IMR-90 (cell line): Measurements from ENCODE around the gene OPCML. TPM values are rescaled to one million over a fixed set of nuclear protein-coding genes. Genes with fewer than 3 reads are reported as not detected.

Experiments used
- ATAC-seq: fragments of 200-7000 bp; cut with Tn5 transposase; 2 replicates; pipeline ENCODE4 v1.9.1; 2020; ENCODE audit warnings: low read depth, mild to moderate bottlenecking, moderate library complexity
- BruUV-seq: library from RNA; stranded (reverse); fragments of 400-500 nt; replicated peaks from 2 replicates; lab custom pipeline; 2021; lab: Mats Ljungman, UMichigan
- CTCF ChIA-PET: fragments of 300-600 bp; formaldehyde crosslinking; extraction: SDS; loops from one replicate; lab custom pipeline; 2021; ENCODE audit warnings: antibody characterized with exemption; lab: Yijun Ruan, JAX
- POLR2A ChIA-PET: fragments of 300-600 bp; sonication (Branson Sonifier 250); formaldehyde crosslinking; loops from one replicate; lab custom pipeline; 2022; ENCODE audit warnings: antibody characterized with exemption; ENCODE audit not compliant: unreplicated experiment; lab: Charles Lee
- DNase-seq: peaks from one replicate; pipeline ENCODE4 v3.0.0; 2013
- H2AFZ ChIP-seq: replicated peaks from 2 replicates; pipeline ENCODE3; 2013; ENCODE audit warnings: low read length, mild to moderate bottlenecking; ENCODE audit not compliant: poor library complexity
- H2AK5ac ChIP-seq: 2 replicates; pipeline ENCODE4 v1.6.1; 2013; ENCODE audit warnings: low read depth, low read length, inconsistent platforms
- H2AK9ac ChIP-seq: replicated peaks from 2 replicates; pipeline ENCODE3; 2013; ENCODE audit warnings: mild to moderate bottlenecking, low read depth, low read length, moderate library complexity; ENCODE audit not compliant: poor library complexity
- H2BK120ac ChIP-seq: 2 replicates; pipeline ENCODE4 v1.6.1; 2013; ENCODE audit warnings: low read depth, low read length, inconsistent platforms
- H2BK15ac ChIP-seq: 3 replicates; pipeline ENCODE4 v1.6.1; 2013; ENCODE audit warnings: low read depth, low read length, inconsistent platforms
- H2BK20ac ChIP-seq: 2 replicates; pipeline ENCODE4 v1.6.1; 2013; ENCODE audit warnings: low read depth, mild to moderate bottlenecking, inconsistent platforms, low read length, moderate library complexity
- H2BK5ac ChIP-seq: 2 replicates; pipeline ENCODE4 v1.6.1; 2013; ENCODE audit warnings: mild to moderate bottlenecking, low read depth, low read length, inconsistent platforms; ENCODE audit not compliant: poor library complexity, severe bottlenecking
- H3K14ac ChIP-seq: replicated peaks from 2 replicates; pipeline ENCODE4 v1.6.1; 2013; ENCODE audit warnings: low read depth, low read length, inconsistent platforms
- H3K18ac ChIP-seq: 2 replicates; pipeline ENCODE4 v1.6.1; 2013; ENCODE audit warnings: low read depth, low read length, control low read depth
- H3K23ac ChIP-seq: 2 replicates; pipeline ENCODE4 v1.6.1; 2013; ENCODE audit warnings: low read depth, low read length, inconsistent platforms
- H3K27ac ChIP-seq: 2 replicates; pipeline ENCODE4 v1.5.1; 2013; ENCODE audit warnings: mild to moderate bottlenecking, control low read depth, low read length; ENCODE audit not compliant: insufficient read depth
- H3K27me3 ChIP-seq: 2 replicates; pipeline ENCODE4 v1.6.1; 2013; ENCODE audit warnings: low read length; ENCODE audit not compliant: control insufficient read depth, insufficient read depth
- H3K36me3 ChIP-seq: 2 replicates; pipeline ENCODE4 v1.6.1; 2013; ENCODE audit warnings: low read length, mixed read lengths; ENCODE audit not compliant: control insufficient read depth, insufficient read depth
- H3K4ac ChIP-seq: 2 replicates; pipeline ENCODE4 v1.6.1; 2013; ENCODE audit warnings: low read depth, low read length, inconsistent platforms
- H3K4me1 ChIP-seq: 2 replicates; pipeline ENCODE4 v1.6.1; 2013; ENCODE audit warnings: low read length, mixed read lengths; ENCODE audit not compliant: control insufficient read depth, insufficient read depth
- H3K4me2 ChIP-seq: 2 replicates; pipeline ENCODE4 v1.6.1; 2013; ENCODE audit warnings: low read depth, mild to moderate bottlenecking, control low read depth, low read length, moderate library complexity
- H3K4me3 ChIP-seq: 2 replicates; pipeline ENCODE4 v1.5.1; 2013; ENCODE audit warnings: low read depth, mild to moderate bottlenecking, control low read depth, low read length, moderate library complexity; ENCODE audit not compliant: insufficient read depth
- H3K56ac ChIP-seq: 2 replicates; pipeline ENCODE4 v1.6.1; 2013; ENCODE audit warnings: low read length, inconsistent platforms; ENCODE audit not compliant: insufficient read depth; ENCODE audit errors: extremely low read depth
- H3K79me1 ChIP-seq, 2 experiments: 2 replicates each; pipeline ENCODE4 v1.6.1; 2013; ENCODE audit warnings: low read length in 2 of 2, inconsistent platforms in 1 of 2, low read depth in 1 of 2
- H3K9ac ChIP-seq: 2 replicates; pipeline ENCODE4 v1.6.1; 2013; ENCODE audit warnings: low read depth, low read length, control low read depth
- H3K9me1 ChIP-seq: 2 replicates; pipeline ENCODE4 v1.6.1; 2013; ENCODE audit warnings: low read length, inconsistent platforms; ENCODE audit not compliant: insufficient read depth
- H3K9me3 ChIP-seq: 2 replicates; pipeline ENCODE4 v1.6.1; 2013; ENCODE audit warnings: low read length; ENCODE audit not compliant: control insufficient read depth, insufficient read depth
- H4K20me1 ChIP-seq: 2 replicates; pipeline ENCODE4 v1.6.1; 2013; ENCODE audit warnings: low read length, inconsistent platforms; ENCODE audit not compliant: insufficient read depth
- H4K5ac ChIP-seq: 2 replicates; pipeline ENCODE4 v1.6.1; 2013; ENCODE audit warnings: mild to moderate bottlenecking, low read depth, low read length, control low read depth
- H4K8ac ChIP-seq, 2 experiments: 2 replicates each; pipeline ENCODE4 v1.6.1; 2013; ENCODE audit warnings: low read depth in 2 of 2, low read length in 2 of 2, control low read depth in 1 of 2, inconsistent platforms in 1 of 2
- H4K91ac ChIP-seq: 2 replicates; pipeline ENCODE4 v1.6.1; 2013; ENCODE audit warnings: low read depth, low read length, inconsistent platforms; ENCODE audit not compliant: insufficient read depth
- CHD1 ChIP-seq: IDR thresholded peaks from 2 replicates; pipeline ENCODE4 v1.6.1; 2012; ENCODE audit warnings: low read depth, low read length, improper control_type of control experiment
- ELK1 ChIP-seq: fragments of 150-350 bp; IDR thresholded peaks from 2 replicates; pipeline ENCODE4 v1.6.1; 2016; ENCODE audit warnings: low read depth, mild to moderate bottlenecking, low read length, moderate library complexity, borderline replicate concordance
- FOS ChIP-seq: fragments of 150-350 bp; IDR thresholded peaks from 2 replicates; pipeline ENCODE4 v1.6.1; 2016; ENCODE audit warnings: low read depth, low read length
- POLR2A ChIP-seq: IDR thresholded peaks from 2 replicates; pipeline ENCODE4 v1.6.1; 2012; ENCODE audit warnings: mild to moderate bottlenecking, low read depth, low read length
- RCOR1 ChIP-seq: IDR thresholded peaks from 2 replicates; pipeline ENCODE4 v1.6.1; 2012; ENCODE audit warnings: mild to moderate bottlenecking, low read length, improper control_type of control experiment; ENCODE audit not compliant: insufficient replicate concordance
- SMC3 ChIP-seq: fragments of 150-350 bp; IDR thresholded peaks from 2 replicates; pipeline ENCODE4 v1.6.1; 2016; ENCODE audit warnings: low read depth, mild to moderate bottlenecking, antibody characterized with exemption, low read length, moderate library complexity
- USF2 ChIP-seq: fragments of 150-350 bp; IDR thresholded peaks from 2 replicates; pipeline ENCODE4 v1.6.1; 2017; ENCODE audit warnings: mild to moderate bottlenecking, antibody characterized with exemption, low read length, low read depth
- WGBS, 2 experiments: methylation state at CpG; one replicate each; pipeline versions ENCODE4 v1.1.5 to v1.1.7; 2013; ENCODE audit warnings: missing lambda C conversion rate in 2 of 2; ENCODE audit not compliant: insufficient read length in 1 of 2; ENCODE audit errors: extremely low coverage in 2 of 2; 5-methylcytosine and 5-hydroxymethylcytosine counted together
- dilution Hi-C: fragments of 300-500 bp; cut with HindIII; formaldehyde crosslinking; loops from one replicate; pipeline ENCODE4 v1.14.3; 2018; ENCODE audit warnings: low sequenced_read_pairs; ENCODE audit not compliant: unreplicated experiment
- in situ Hi-C: fragments of 300-500 bp; cut with MboI; formaldehyde crosslinking; loops from 3 replicates; pipeline ENCODE4 v1.14.3; 2019; ENCODE audit warnings: low sequenced_read_pairs, inconsistent platforms, mixed read lengths
- intact Hi-C: fragments of 100-400 bp; cut with micrococcal nuclease; formaldehyde crosslinking; loops from 2 replicates; pipeline ENCODE4 v1.10.0; 2022
- polyA plus RNA-seq, 3 experiments: library from polyadenylated mRNA; depleted of rRNA; stranded (reverse); fragments of >200 nt; gene quantifications; 2 replicates each; pipeline ENCODE4 v1.2.3, GENCODE V29; 2012; ENCODE audit warnings: low replicate concordance in 1 of 3
- total RNA-seq: library from RNA; depleted of rRNA; stranded (reverse); fragments of >200 nt; gene quantifications from 2 replicates; pipeline ENCODE4 v1.2.3, GENCODE V29; 2012

Gene OPCML
- total and polyA plus RNA-seq, 2 of the 4 experiments (the other 2 are of a cell fraction): under 0.01 to 2.6 TPM

GRCh38 chr11:133480722-133481121 lies 51.6 kb downstream of the OPCML start:
- POLR2A ChIA-PET: no interaction called here
- H2BK20ac ChIP-seq: no peak overlapping the region
- ATAC-seq (no peak), DNase-seq (no peak)
- no peak overlapping the region for H4K8ac ChIP-seq
- H3K4me2 ChIP-seq: no peak overlapping the region
- TF ChIP-seq USF2 (no peak), CHD1 (no peak), RCOR1 (no peak), SMC3 (no peak), ELK1 (no peak), POLR2A (no peak), FOS (no peak)
- intact Hi-C loops (no loop called here), dilution Hi-C loops (no loop called here), in situ Hi-C loops (no loop called here)
- H2BK15ac ChIP-seq: no peak overlapping the region
- H3K9ac ChIP-seq: no peak overlapping the region
- H3K9me3 ChIP-seq: peaks cover 31% of the 10 kb centered on the region
- no peaks in the 10 kb centered on the region for H3K79me1 ChIP-seq
- H2AK5ac ChIP-seq: no peak overlapping the region
- H2AFZ ChIP-seq: no peak overlapping the region
- H3K27ac ChIP-seq: no peak overlapping the region
- H3K56ac ChIP-seq: no peak overlapping the region
- H4K91ac ChIP-seq: no peak overlapping the region
- no peak overlapping the region for H4K5ac ChIP-seq
- H3K18ac ChIP-seq: no peak overlapping the region
- no peaks in the 10 kb centered on the region for H3K36me3 ChIP-seq
- H3K14ac ChIP-seq: no peak overlapping the region
- no peak overlapping the region for H2BK5ac ChIP-seq
- H3K4me3 ChIP-seq: no peak overlapping the region
- no peak overlapping the region for H2AK9ac ChIP-seq
- no peaks in the 10 kb centered on the region for H3K4me1 ChIP-seq
- H4K20me1 ChIP-seq: no peaks in the 10 kb centered on the region
- no peak overlapping the region for H3K4ac ChIP-seq
- CTCF ChIA-PET: no interaction called here
- no peak overlapping the region for H3K23ac ChIP-seq
- H3K9me1 ChIP-seq: no peaks in the 10 kb centered on the region
- BruUV-seq: no TSS peak
- WGBS, 2 experiments: no CpG with 5 or more reads among the region's 1 CpG
- H2BK120ac ChIP-seq: no peak overlapping the region
- no peaks in the 10 kb centered on the region for H3K27me3 ChIP-seq
